Heart right ventricle (tissue), 16 donors: ENCODE measurements around the gene SBK1. TPM values are rescaled to one million over a fixed set of nuclear protein-coding genes. Genes with fewer than 3 reads are reported as not detected.

Experiments
- ATAC-seq, 8 donors: fragments of 200-7000 bp; cut with Tn5 transposase; one replicate each; pipeline ENCODE4 v1.9.1; 2020; ENCODE audit warnings: mild to moderate bottlenecking in 8 of 8, moderate library complexity in 8 of 8, moderate number of reproducible peaks in 1 of 8
- DNase-seq, 2 donors: peaks; one replicate each; pipeline ENCODE4 v3.0.0-alpha.2; 2020
- H3K27ac ChIP-seq, 10 donors: fragments of 200-600 bp; sonication (generic) in 2 of 10; one replicate each; pipeline versions ENCODE4 v1.5.0 to v1.8.0; 2020 to 2022; ENCODE audit warnings: mild to moderate bottlenecking in 3 of 10
- H3K27me3 ChIP-seq, 7 donors: fragments of 200-600 bp; one replicate each; pipeline ENCODE4 v1.8.0; 2021 to 2022; ENCODE audit warnings: mild to moderate bottlenecking in 2 of 7
- H3K36me3 ChIP-seq, 9 donors: fragments of 200-600 bp; sonication (generic) in 1 of 9; one replicate each; pipeline versions ENCODE4 v1.5.0 to v1.8.0; 2020 to 2022; ENCODE audit warnings: mild to moderate bottlenecking in 2 of 9
- H3K4me1 ChIP-seq, 9 donors: fragments of 200-600 bp; sonication (generic) in 1 of 9; one replicate each; pipeline versions ENCODE4 v1.5.0 to v1.8.0; 2020 to 2022; ENCODE audit warnings: mild to moderate bottlenecking in 4 of 9
- H3K4me3 ChIP-seq, 10 donors: fragments of 200-600 bp; sonication (generic) in 2 of 10; one replicate each; pipeline versions ENCODE4 v1.5.0 to v1.8.0; 2020 to 2022; ENCODE audit warnings: mild to moderate bottlenecking in 7 of 10, moderate library complexity in 2 of 10
- H3K9me3 ChIP-seq, 11 donors: fragments of 200-600 bp in 10 of 11; sonication (generic) in 2 of 11; one replicate each; pipeline versions ENCODE4 v1.5.0 to v1.8.0; 2013 to 2022; ENCODE audit warnings: mild to moderate bottlenecking in 2 of 11, control low read depth in 1 of 11, moderate library complexity in 1 of 11
- WGBS, 2 donors: extraction: QIAGEN DNeasy Blood & Tissue Kit; methylation state at CpG; one replicate each; pipeline ENCODE4 v1.1.7; 2013; ENCODE audit warnings: inconsistent platforms in 1 of 2; 5-methylcytosine and 5-hydroxymethylcytosine counted together
- intact Hi-C, 10 donors: fragments of 100-400 bp; cut with DNase I; formaldehyde crosslinking; loops; one replicate each; pipeline versions ENCODE4 v1.11.1 to v1.14.2; 2022
- polyA plus RNA-seq, 2 donors: library from polyadenylated mRNA; stranded (reverse); fragments of 200-250 nt; gene quantifications; one replicate each; pipeline ENCODE4 v1.2.3, GENCODE V29; 2013
- total RNA-seq, 10 donors: library from RNA; stranded (reverse); fragmentation: NEBNext Ultra II Directional in 3 of 10; extraction: Animal tissue kit (Norgen Biotek cat#: 25700) in 3 of 10; gene quantifications; one replicate each; pipeline versions ENCODE4 v1.2.1 to v1.2.4, GENCODE V29; 2021 to 2023
- TF ChIP-seq, protein P1 (sequence below), 9 donors: fragments of 200-600 bp; sonication (generic) in 2 of 9; IDR thresholded peaks; one replicate each; pipeline versions ENCODE4 v1.5.0 to v1.8.0; 2021 to 2022; ENCODE audit warnings: antibody characterized with exemption in 9 of 9, mild to moderate bottlenecking in 5 of 9, moderate library complexity in 1 of 9
- donor health status: Arrhythmogenic right ventricular cardiomyopathy.
- donor health status: ischemic (EF 13 %, LVEDD 7.1; RV severe dilation, severe dysfunction).
- donor health status: healthy with polysubstance abuse.
- donor health status: DM: no; HTN: yes; CAD: no.
- donor health status: DM: no; HTN: no; CAD: no.
- donor health status: ischemic (EF 25% LVEDD 6.9; RV normal size, moderate dysfunction).
- donor health status: ischemic (EF 25% LVEDD 5.7; RV mildly dilated, moderate dysfunction).
- donor health status: healthy.
- donor health status: DM: yes; HTN: yes; CAD: no.
- donor health status: Ischemic cardiomyopathy.
- donor health status: ischemic (EF 35%, LVEDD 5.7; RV mildly dilated, moderate dysfunction).
- donor health status: nonischemic (EF 11% LVEDD 7.7; RV severe dilation, severe dysfunction).
- donor health status: DM: yes; HTN: yes; CAD: no.
- donor health status: PGD.
- donor health status: ischemic (EF 29% LVEDD 5.4; RV normal size, mild dysfunction).
- donor health status: nonischemic (EF 23%, LVEDD 6.1; RV moderate dilation, normal function).

SBK1 gene
- total and polyA plus RNA-seq, 12 donors: 0.38 to 7.0 (median 2.8) TPM

DNA sequence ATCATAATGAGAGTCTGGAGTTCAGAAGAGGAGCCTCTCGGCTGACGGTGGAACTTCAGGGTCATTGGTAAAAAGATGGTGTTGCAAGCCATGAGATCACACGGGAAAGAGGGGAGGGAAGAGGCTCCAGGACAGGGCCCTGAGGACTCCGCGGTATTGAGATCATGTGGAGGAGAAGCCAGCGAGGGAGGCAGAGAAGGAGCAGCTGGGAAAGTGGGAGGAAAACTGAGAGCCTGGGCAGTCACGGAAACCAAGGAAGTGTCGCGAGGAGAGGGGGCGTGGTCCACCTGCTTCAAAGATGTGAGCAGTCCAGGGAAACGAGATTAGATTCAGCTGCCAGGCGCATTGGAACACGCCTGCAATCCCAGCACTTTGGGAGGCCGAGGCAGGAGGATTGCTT lies 27.7 kb upstream of the SBK1 start:
- ATAC-seq (peak in 1 of 8 donors; percentile 36), DNase-seq (no peak)
- Histone ChIP-seq H3K4me1 (peaks cover 0 to 37% (median 4%) of the 10 kb centered on the region in 9 donors), H3K27me3 (peaks cover 0 to 15% (median 1%) of the 10 kb centered on the region in 7 donors), H3K27ac (no peak overlapping the region), H3K4me3 (no peak overlapping the region), H3K9me3 (no peaks in the 10 kb centered on the region), H3K36me3 (no peaks in the 10 kb centered on the region)
- TF ChIP-seq, protein P1, sequence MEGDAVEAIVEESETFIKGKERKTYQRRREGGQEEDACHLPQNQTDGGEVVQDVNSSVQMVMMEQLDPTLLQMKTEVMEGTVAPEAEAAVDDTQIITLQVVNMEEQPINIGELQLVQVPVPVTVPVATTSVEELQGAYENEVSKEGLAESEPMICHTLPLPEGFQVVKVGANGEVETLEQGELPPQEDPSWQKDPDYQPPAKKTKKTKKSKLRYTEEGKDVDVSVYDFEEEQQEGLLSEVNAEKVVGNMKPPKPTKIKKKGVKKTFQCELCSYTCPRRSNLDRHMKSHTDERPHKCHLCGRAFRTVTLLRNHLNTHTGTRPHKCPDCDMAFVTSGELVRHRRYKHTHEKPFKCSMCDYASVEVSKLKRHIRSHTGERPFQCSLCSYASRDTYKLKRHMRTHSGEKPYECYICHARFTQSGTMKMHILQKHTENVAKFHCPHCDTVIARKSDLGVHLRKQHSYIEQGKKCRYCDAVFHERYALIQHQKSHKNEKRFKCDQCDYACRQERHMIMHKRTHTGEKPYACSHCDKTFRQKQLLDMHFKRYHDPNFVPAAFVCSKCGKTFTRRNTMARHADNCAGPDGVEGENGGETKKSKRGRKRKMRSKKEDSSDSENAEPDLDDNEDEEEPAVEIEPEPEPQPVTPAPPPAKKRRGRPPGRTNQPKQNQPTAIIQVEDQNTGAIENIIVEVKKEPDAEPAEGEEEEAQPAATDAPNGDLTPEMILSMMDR (IDR thresholded peaks at IDR 0.05): no peak
- intact Hi-C loops: no loop called here
- WGBS, 2 donors: 45 to 57% methylated on average over 14 of the region's 14 CpGs

DNA sequence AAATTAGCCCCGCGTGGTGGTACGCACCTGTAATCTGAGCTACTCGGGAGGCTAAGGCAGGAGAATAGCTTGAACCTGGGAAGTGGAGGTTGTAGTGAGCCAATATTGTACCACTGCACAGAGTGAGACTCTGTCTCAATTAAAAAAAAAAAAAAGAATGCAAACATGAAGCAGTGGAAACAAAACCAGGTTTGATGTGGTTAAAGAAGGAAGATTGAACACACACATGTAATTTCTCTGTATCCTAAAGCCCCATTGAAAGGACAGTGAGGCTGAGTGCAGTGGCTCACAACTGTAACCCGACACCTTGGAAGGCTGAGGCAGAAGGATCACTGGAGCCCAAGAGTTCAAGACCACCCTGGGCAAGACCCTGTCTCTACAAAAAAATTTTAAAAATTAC lies 26.5 kb upstream of the SBK1 start:
- H3K9me3 ChIP-seq: no peaks in the 10 kb centered on the region
- H3K27ac ChIP-seq: no peak overlapping the region
- intact Hi-C loops: no loop called here
- ATAC-seq (no peak), DNase-seq (no peak)
- no peaks in the 10 kb centered on the region for H3K36me3 ChIP-seq
- WGBS, 2 donors: 94 to 95% methylated on average over 5 of the region's 5 CpGs
- TF ChIP-seq, protein P1 (IDR thresholded peaks at IDR 0.05): no peak
- H3K4me1 ChIP-seq: peaks cover 0 to 31% (median 0%) of the 10 kb centered on the region in 9 donors
- peaks cover 0 to 7% (median 0%) of the 10 kb centered on the region in 7 donors for H3K27me3 ChIP-seq
- H3K4me3 ChIP-seq: no peak overlapping the region

DNA sequence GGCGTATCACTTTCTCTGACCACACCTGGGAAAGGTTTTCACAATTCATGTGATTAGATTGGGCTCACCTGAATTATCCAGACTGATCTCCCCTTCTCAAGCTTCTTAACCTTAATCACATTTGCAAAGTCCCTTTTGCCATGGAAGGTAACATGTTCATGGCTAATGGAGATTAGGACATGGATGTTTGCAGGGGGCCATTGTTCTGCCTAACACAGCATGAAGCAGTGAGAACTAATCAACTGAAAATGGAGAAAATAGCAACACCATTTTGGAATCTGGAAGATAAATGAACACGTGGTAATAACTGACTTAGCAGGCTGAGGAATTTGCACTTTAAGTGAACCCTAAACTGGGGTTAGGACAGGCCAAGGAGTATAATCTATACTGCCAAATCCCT lies 25.0 kb upstream of the SBK1 start:
- peak in 2 of 8 donors; percentile 10 to 32 for ATAC-seq
- TF ChIP-seq, protein P1 (IDR thresholded peaks at IDR 0.05): no peak

DNA sequence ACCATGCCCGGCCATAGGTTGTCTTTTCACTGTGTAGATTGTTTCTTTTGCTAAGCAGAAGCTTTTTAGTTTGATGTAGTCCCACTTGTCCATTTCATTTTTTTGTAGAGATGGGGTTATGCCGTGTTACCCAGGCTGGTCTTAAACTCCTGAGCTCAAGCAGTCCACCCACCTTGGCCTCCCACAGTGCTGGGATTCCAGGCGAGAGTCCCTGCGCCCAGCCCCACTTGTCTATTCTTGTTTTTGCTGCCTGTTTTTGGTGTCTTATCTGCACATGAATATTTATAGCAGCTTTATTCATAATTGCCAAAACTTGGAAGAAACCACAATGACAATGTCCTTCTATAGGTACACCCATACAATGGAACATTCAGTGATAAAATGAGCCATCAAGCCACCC lies 18.8 kb upstream of the SBK1 start:
- Histone ChIP-seq H3K4me1 (peaks cover 0 to 18% (median 9%) of the 10 kb centered on the region in 9 donors), H3K27ac (no peak overlapping the region), H3K4me3 (no peak overlapping the region), H3K36me3 (no peaks in the 10 kb centered on the region), H3K9me3 (peaks cover 0 to 9% (median 0%) of the 10 kb centered on the region in 11 donors), H3K27me3 (peaks cover 0 to 14% (median 8%) of the 10 kb centered on the region in 7 donors)
- DNase-seq (no peak), ATAC-seq (no peak)
- intact Hi-C loops: no loop called here
- 59 to 68% methylated on average over 4 of the region's 4 CpGs for WGBS, 2 donors
- TF ChIP-seq, protein P1 (IDR thresholded peaks at IDR 0.05): no peak

More for the DNA sequence above, 25.0 kb upstream of the SBK1 start:
- Histone ChIP-seq H3K9me3 (peaks cover 0 to 9% (median 0%) of the 10 kb centered on the region in 11 donors), H3K4me1 (peaks cover 0 to 19% (median 0%) of the 10 kb centered on the region in 9 donors), H3K27ac (peak overlapping the region in 1 of 10 donors; percentile 48), H3K4me3 (no peak overlapping the region), H3K36me3 (no peaks in the 10 kb centered on the region), H3K27me3 (peaks cover 0 to 3% (median 0%) of the 10 kb centered on the region in 7 donors)
- 51 to 57% methylated on average over 2 of the region's 2 CpGs for WGBS, 2 donors
- DNase-seq: no peak
- intact Hi-C loops: no loop called here
